Testis (tissue), 2 donors: ENCODE data around the gene CAMK2D.

ENCODE experiments used
- POLR2A ChIP-seq: fragments of 450-650 bp; IDR thresholded peaks from one replicate; pipeline ENCODE4 v1.6.1; 2017; ENCODE audit warnings: antibody characterized with exemption, mild to moderate bottlenecking, moderate library complexity
- TF ChIP-seq, protein P1 (sequence below), 3 experiments: fragments of 450-650 bp in 2 of 3; fragments of 200-600 bp in 1 of 3; sonication (generic) in 1 of 3; IDR thresholded peaks; one replicate each; pipeline ENCODE4 v1.5.1; 2016 to 2019; ENCODE audit warnings: antibody characterized with exemption in 3 of 3, mild to moderate bottlenecking in 2 of 3, moderate library complexity in 1 of 3

GRCh38 chr4:113444386-113444785 lies 317.2 kb downstream of the CAMK2D start:
- TF ChIP-seq, protein P1, sequence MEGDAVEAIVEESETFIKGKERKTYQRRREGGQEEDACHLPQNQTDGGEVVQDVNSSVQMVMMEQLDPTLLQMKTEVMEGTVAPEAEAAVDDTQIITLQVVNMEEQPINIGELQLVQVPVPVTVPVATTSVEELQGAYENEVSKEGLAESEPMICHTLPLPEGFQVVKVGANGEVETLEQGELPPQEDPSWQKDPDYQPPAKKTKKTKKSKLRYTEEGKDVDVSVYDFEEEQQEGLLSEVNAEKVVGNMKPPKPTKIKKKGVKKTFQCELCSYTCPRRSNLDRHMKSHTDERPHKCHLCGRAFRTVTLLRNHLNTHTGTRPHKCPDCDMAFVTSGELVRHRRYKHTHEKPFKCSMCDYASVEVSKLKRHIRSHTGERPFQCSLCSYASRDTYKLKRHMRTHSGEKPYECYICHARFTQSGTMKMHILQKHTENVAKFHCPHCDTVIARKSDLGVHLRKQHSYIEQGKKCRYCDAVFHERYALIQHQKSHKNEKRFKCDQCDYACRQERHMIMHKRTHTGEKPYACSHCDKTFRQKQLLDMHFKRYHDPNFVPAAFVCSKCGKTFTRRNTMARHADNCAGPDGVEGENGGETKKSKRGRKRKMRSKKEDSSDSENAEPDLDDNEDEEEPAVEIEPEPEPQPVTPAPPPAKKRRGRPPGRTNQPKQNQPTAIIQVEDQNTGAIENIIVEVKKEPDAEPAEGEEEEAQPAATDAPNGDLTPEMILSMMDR (IDR thresholded peaks at IDR 0.05): no peak
- no peak for TF ChIP-seq POLR2A
